ENCODE data around the gene ANKRD29. TPM values are rescaled to one million over a fixed set of nuclear protein-coding genes. Genes with fewer than 3 reads are reported as not detected.
"Not testable (repeated sequence)": the region's sequence is repeated elsewhere in the genome, so short reads cannot be mapped to it uniquely, and the experiment has no call there.

ANKRD29 gene
- total RNA-seq, 1 donor from 2014 or later = 6.1 TPM

DNA sequence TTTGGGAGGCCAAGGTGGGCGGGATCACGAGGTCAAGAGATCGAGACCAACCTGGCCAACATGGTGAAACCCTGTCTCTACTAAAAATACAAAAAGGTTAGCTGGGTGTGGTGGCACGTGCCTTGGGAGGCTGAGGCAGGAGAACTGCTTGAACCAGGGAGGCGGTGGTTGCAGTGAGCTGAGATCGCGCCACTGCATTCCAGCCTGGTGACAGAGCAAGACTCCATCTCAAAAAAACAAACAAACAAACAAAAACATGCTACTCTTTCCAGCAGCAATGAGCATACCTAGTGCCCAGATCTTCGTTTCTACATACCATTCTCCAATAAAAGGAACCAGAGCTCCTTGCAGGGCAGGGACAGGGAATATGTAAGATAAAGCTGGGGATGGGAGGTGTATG lies 105.2 kb downstream of the ANKRD29 start:
- DNase-seq = not testable (repeated sequence)

DNA sequence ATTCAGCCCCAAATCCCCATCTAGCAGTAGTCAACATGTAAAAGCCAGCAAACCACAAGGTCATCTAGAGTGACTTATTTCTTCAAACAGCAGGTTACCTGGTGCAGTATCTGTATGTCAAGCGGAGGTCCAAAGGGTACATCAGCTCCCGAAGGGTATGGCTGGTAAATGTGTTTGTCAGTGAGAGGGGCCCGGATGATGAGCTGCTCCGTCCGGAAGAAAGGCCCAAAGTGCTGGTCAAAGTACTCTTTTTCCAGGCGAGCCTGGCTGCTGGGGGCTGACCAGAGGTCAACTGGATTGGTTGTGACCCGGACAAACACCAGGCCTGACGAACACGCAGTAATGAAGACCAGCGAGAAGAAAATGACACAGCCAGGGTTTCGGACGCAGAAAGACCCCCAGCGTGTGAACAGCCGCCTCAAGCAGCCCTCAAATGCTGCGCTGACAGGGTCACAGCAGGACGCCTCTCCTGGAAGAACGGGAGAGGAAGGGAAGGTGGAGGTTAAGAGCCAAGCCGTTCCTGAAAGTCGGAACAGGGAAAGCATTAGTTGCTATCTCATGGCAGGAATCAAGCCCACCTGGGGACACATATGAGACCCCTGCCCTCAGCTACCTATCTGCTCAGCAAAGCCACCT lies 106.4 kb downstream of the ANKRD29 start:
- DNase-seq = no peak

DNA sequence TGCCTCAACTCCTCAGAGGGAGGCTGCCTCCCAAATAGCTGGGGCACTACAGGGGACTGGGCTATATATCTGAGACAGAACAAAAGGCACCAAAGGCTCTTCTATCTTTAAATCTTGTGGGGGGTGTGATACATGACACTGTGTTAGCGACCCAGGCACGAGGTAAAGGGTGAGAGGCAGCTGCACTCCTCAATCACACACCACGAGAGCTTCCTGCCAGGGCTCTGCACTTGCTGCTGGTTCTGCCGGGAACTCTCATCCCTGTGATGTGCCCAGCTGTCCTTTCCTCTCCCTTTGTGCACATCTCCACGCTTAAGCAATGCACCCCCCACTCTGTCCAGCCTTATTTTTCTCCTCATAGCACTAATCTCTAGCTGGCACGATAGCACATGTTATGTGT lies 108.8 kb downstream of the ANKRD29 start:
- no peak for DNase-seq

DNA sequence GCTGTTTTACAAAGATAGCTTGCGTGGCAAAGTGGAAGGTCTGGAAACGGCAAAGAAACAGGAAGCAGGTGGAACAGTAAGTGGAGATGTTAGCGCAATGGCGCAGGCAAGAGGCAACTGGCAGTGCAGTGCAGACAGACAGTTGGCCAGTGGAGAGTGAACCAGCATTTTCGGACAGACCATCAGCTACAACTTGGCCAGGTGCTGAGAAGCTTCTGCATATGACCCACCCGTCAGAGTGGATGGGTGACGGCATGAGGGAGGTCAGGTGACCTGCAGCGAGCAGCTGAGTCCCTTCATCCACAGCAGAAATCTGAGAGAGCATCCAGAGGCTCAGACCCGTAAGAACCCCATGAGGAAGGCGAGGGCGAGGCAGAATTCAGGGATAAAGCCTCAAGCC lies 110.2 kb downstream of the ANKRD29 start:
- DNase-seq = no peak

DNA sequence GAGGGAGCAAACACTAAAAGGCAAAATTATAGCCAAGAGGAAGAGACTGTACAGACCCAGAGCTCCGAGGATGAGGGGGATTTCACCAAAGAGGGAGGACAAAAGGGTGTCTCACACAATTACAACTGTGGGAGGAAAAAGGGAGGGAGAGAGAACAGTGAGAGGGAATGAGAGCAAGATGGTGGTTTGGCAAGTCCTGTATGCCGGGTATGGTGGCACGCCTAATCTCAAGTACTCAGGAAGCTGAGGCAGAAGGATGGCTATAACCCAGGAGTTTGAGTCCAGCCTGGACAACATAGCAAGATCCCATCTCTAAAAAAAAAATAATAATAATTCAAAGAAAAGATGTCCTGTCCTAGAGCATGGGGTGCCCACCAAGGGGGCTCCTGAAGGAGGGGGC lies 110.7 kb downstream of the ANKRD29 start:
- DNase-seq = no peak

DNA sequence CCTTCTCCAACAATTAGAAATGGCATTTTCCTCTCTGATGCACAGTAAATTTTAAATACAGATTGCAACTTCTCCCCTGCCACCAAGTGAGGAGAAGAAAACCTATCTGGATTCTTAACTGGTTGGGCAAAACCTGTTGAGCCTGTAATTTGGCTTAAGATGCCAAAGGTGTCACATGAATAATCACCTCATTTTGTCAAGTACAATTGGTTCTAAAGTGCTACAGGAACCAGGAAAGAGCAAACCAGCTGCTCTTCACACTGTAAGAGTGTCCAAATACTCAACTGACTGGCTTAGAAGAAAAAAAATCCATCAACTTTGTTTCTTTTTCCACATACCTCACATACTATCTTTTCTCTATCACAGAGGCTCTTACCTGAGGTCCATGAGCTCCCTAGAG lies 111.8 kb downstream of the ANKRD29 start:
- no peak for DNase-seq

Small RNAs within 50 kb of the gene (small RNA-seq; reads per million reads assigned to genes)
- not detected for gene RF00019 (ENCODE audit: low replicate concordance)

Other genes with a start within 250 kb of the ANKRD29 start
- gene RIOK3, start 209.6 kb downstream of the ANKRD29 start, total RNA-seq = 84.7 TPM
- 14.0 TPM for gene RMC1, start 159.4 kb downstream of the ANKRD29 start, total RNA-seq
- 70.4 TPM for gene NPC1, start 76.4 kb downstream of the ANKRD29 start, total RNA-seq
- gene LAMA3, start 26.5 kb upstream of the ANKRD29 start, total RNA-seq = 60.6 TPM